CD4-positive, alpha-beta T cell (primary cell): ENCODE results near the gene PHF2. TPM values are rescaled to one million over a fixed set of nuclear protein-coding genes. Genes with fewer than 3 reads are reported as not detected.

ENCODE experiments used
- ATAC-seq: fragments of 200-7000 bp; cut with Tn5 transposase; one replicate; pipeline ENCODE4 v1.10.0; 2022; ENCODE audit warnings: mild to moderate bottlenecking; ENCODE audit not compliant: poor library complexity
- CTCF ChIA-PET: fragments of 350-600 bp; sonication (Branson Sonifier 250); formaldehyde crosslinking; loops from one replicate; lab custom pipeline; 2021; ENCODE audit warnings: antibody characterized with exemption, inconsistent platforms; lab: Charles Lee
- POLR2A ChIA-PET: fragments of 350-600 bp; sonication (Branson Sonifier 250); formaldehyde crosslinking; loops from one replicate; lab custom pipeline; 2021; ENCODE audit warnings: antibody characterized with exemption, inconsistent platforms; lab: Charles Lee
- DNase-seq, 14 experiments: peaks; one replicate each; pipeline ENCODE4 v3.0.0-alpha.2; 2013 to 2020; ENCODE audit warnings: mixed read lengths in 2 of 14
- H3K27ac ChIP-seq, 2 donors: one replicate each; pipeline versions ENCODE4 v1.5.1 to v1.7.0; 2013; ENCODE audit warnings: low read length in 2 of 2, low read depth in 1 of 2, mild to moderate bottlenecking in 1 of 2
- H3K27me3 ChIP-seq, 2 experiments: 1 replicate in 1 of 2; 2 replicates in 1 of 2; pipeline versions ENCODE4 v1.6.1 to v1.7.0; 2013; ENCODE audit warnings: low read length in 2 of 2, control low read depth in 1 of 2, mild to moderate bottlenecking in 1 of 2, moderate library complexity in 1 of 2; ENCODE audit not compliant: insufficient read depth in 2 of 2, control insufficient read depth in 1 of 2
- H3K36me3 ChIP-seq: one replicate; pipeline ENCODE4 v1.6.1; 2013; ENCODE audit warnings: low read length, control low read depth; ENCODE audit not compliant: insufficient read depth
- H3K4me1 ChIP-seq: one replicate; pipeline ENCODE4 v1.6.1; 2013; ENCODE audit warnings: low read length, control low read depth; ENCODE audit not compliant: insufficient read depth
- H3K4me3 ChIP-seq: one replicate; pipeline ENCODE4 v1.5.1; 2013; ENCODE audit warnings: mild to moderate bottlenecking, low read length, moderate library complexity
- H3K9me3 ChIP-seq, 2 experiments: 1 replicate in 1 of 2; 2 replicates in 1 of 2; pipeline versions ENCODE4 v1.6.1 to v1.7.0; 2013; ENCODE audit warnings: low read length in 2 of 2, mild to moderate bottlenecking in 2 of 2, control low read depth in 1 of 2, moderate library complexity in 1 of 2; ENCODE audit not compliant: control insufficient read depth in 1 of 2, insufficient read depth in 1 of 2
- H3K27ac Mint-ChIP-seq: one replicate; pipeline ENCODE4 v1.8.0; 2020; ENCODE audit warnings: mixed read lengths
- H3K27me3 Mint-ChIP-seq: one replicate; pipeline ENCODE4 v1.8.0; 2021; ENCODE audit warnings: mixed read lengths
- H3K36me3 Mint-ChIP-seq: one replicate; pipeline ENCODE4 v1.8.0; 2021; ENCODE audit warnings: low read depth, mixed read lengths
- H3K4me1 Mint-ChIP-seq: one replicate; pipeline ENCODE4 v1.8.0; 2021; ENCODE audit warnings: low read depth, mixed read lengths
- H3K4me3 Mint-ChIP-seq: one replicate; pipeline ENCODE4 v1.8.0; 2020; ENCODE audit warnings: mild to moderate bottlenecking, mixed read lengths
- H3K9me3 Mint-ChIP-seq: one replicate; pipeline ENCODE4 v1.8.0; 2020; ENCODE audit warnings: mixed read lengths
- intact Hi-C, 2 experiments: fragments of 100-400 bp; cut with DNase I in 1 of 2; cut with micrococcal nuclease in 1 of 2; formaldehyde crosslinking; loops; one replicate each; pipeline versions ENCODE4 v1.15.1 to v1.9.0; 2023 to 2025; cut with DNase I, micrococcal nuclease
- total RNA-seq, 174 experiments: library from RNA in 2 of 174; stranded (reverse) in 2 of 174; gene quantifications; one replicate each; pipeline ENCODE4 v1.2.3 and lab custom pipeline; 2021 to 2026
- TF ChIP-seq, protein P1 (sequence below): fragments of 200-600 bp; IDR thresholded peaks from one replicate; pipeline ENCODE4 v1.8.0; 2022; ENCODE audit warnings: antibody characterized with exemption, mild to moderate bottlenecking

The PHF2 gene
- total RNA-seq, 2 experiments from 2014 or later: 27.3 to 28.8 TPM

DNA sequence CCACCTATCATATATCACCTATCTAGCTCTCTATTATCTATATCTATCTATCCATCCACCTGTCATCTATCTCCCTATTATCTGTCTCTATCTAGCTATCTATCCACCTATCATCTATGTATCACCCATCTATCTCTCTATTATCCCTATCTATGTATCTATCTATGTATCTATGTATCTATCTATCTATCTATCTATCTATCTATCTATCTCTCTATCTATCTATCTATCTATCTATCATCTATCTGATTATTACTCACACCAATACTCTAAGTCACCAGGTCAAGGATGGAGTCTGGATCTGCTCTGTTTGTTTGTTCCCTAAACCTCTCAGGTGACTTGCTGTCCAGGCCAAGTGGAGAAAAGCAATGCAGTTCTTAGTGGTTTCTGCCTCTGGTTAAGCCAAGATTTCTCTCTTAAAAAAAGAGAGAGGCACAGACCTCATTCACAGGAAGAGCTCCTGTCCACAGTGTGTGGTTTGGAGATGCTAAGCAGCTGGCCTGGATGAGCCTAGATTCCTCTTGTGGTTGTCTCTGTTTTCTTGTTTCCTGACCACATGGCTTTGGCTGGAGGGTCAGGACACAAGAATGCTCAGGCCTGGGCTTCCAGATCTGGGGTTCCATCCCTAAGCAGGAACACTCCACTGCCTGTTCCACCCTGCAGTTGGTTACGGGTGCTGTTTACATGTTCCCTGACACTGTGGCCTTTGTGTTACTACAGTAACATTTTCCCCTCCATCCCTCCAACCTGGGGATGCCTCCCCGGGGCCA is 133.4 kb downstream of the PHF2 start:
- Mint-ChIP-seq H3K4me3 (no peak overlapping the region), H3K27me3 (peaks cover 15% of the 10 kb centered on the region), H3K36me3 (no peaks in the 10 kb centered on the region), H3K27ac (no peak overlapping the region), H3K4me1 (no peaks in the 10 kb centered on the region), H3K9me3 (no peaks in the 10 kb centered on the region)
- H3K36me3 ChIP-seq: no peaks in the 10 kb centered on the region
- H3K27me3 ChIP-seq: no peaks in the 10 kb centered on the region
- ATAC-seq (no peak), DNase-seq (no peak)
- H3K4me1 ChIP-seq: no peaks in the 10 kb centered on the region
- H3K27ac ChIP-seq: no peak overlapping the region
- peaks cover 0 to 10% of the 10 kb centered on the region in 2 experiments for H3K9me3 ChIP-seq
- intact Hi-C loops: no loop called here
- ChIA-PET CTCF (no interaction called here), POLR2A (no interaction called here)
- no peak overlapping the region for H3K4me3 ChIP-seq
- TF ChIP-seq, protein P1, sequence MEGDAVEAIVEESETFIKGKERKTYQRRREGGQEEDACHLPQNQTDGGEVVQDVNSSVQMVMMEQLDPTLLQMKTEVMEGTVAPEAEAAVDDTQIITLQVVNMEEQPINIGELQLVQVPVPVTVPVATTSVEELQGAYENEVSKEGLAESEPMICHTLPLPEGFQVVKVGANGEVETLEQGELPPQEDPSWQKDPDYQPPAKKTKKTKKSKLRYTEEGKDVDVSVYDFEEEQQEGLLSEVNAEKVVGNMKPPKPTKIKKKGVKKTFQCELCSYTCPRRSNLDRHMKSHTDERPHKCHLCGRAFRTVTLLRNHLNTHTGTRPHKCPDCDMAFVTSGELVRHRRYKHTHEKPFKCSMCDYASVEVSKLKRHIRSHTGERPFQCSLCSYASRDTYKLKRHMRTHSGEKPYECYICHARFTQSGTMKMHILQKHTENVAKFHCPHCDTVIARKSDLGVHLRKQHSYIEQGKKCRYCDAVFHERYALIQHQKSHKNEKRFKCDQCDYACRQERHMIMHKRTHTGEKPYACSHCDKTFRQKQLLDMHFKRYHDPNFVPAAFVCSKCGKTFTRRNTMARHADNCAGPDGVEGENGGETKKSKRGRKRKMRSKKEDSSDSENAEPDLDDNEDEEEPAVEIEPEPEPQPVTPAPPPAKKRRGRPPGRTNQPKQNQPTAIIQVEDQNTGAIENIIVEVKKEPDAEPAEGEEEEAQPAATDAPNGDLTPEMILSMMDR: no peak

DNA sequence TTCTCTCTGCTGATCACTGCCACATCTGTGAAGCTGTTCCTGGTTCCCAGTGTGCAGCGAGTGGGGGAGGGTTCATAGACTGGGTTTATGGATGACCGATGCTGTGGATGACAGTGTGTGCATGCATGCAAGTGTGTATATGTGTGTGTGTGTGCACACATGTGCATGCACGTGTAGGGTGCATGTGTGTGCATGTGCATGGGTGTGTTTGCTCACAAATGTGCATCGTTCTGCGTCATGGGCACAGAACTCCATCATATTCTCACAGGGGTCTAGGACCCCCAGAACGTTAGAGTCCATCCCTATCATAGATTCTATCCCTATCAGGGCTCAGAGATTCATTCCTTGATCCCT is 134.0 kb downstream of the PHF2 start:
- Mint-ChIP-seq H3K27ac (no peak overlapping the region), H3K4me3 (no peak overlapping the region), H3K27me3 (peaks cover 19% of the 10 kb centered on the region), H3K9me3 (no peaks in the 10 kb centered on the region), H3K36me3 (no peaks in the 10 kb centered on the region), H3K4me1 (no peaks in the 10 kb centered on the region)
- Histone ChIP-seq H3K36me3 (no peaks in the 10 kb centered on the region), H3K27me3 (no peaks in the 10 kb centered on the region), H3K27ac (no peak overlapping the region), H3K4me3 (no peak overlapping the region), H3K9me3 (peaks cover 0 to 10% of the 10 kb centered on the region in 2 experiments), H3K4me1 (no peaks in the 10 kb centered on the region)
- ChIA-PET POLR2A (no interaction called here), CTCF (no interaction called here)
- TF ChIP-seq, protein P1: no peak
- DNase-seq: no peak
- intact Hi-C loops: no loop called here
- no peak for ATAC-seq

DNA sequence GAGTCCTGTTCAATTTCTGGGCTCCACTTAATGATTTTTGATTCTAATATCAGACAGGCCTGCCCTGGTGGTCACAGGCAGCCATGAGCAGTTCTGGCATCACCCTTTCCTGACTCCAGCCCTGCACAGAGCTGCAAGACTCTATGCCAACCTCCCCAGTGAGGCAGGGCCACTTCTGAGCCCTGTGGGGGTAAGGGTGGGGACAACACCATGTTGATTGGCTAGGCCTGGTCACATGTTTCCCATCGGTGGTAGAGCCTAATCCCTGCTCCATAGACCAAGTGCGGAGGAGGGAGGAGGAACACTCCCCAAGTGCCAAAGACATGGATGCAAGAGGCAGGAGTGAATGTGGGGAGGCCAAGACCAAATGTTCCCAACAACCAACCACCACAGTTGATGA is 134.6 kb downstream of the PHF2 start:
- H3K9me3 ChIP-seq: peaks cover 0 to 10% of the 10 kb centered on the region in 2 experiments

More for the DNA sequence above, 134.6 kb downstream of the PHF2 start:
- Mint-ChIP-seq H3K4me1 (no peaks in the 10 kb centered on the region), H3K36me3 (no peaks in the 10 kb centered on the region), H3K4me3 (no peak overlapping the region), H3K9me3 (peaks cover under 1% of the 10 kb centered on the region), H3K27ac (no peak overlapping the region), H3K27me3 (peaks cover 26% of the 10 kb centered on the region)
- H3K27me3 ChIP-seq: no peaks in the 10 kb centered on the region
- H3K4me3 ChIP-seq: no peak overlapping the region
- H3K36me3 ChIP-seq: no peaks in the 10 kb centered on the region
- ChIA-PET POLR2A (no interaction called here), CTCF (no interaction called here)
- intact Hi-C loops: no loop called here
- DNase-seq (no peak), ATAC-seq (no peak)
- TF ChIP-seq, protein P1: no peak
- H3K27ac ChIP-seq: no peak overlapping the region
- H3K4me1 ChIP-seq: no peaks in the 10 kb centered on the region
